ENCODE data around the gene LETMD1.
"Not testable (repeated sequence)": the region's sequence is repeated elsewhere in the genome, so short reads cannot be mapped to it uniquely, and the experiment has no call there.

Gene LETMD1

DNA sequence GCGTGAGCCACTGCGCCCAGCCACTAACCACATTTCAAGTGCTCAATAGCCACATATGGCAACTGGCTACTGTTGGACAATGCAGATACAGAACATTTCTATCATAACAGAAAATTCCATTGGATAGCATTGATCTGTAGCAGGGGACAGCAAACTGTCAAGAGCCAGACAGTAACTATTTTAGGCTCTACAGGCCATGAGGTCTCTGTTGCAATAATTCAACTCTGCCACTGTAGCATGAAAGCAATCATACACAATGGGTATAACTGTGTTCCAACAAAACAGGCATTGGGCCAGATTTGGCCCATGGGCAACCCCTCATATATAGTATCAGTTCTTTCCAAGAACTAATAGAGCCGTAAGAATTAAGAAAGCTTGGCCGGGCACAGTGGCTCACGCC, 27.3 kb downstream of the LETMD1 start:
- DNase-seq (ENCODE audit: low read depth, low spot score): no peak
- H3K27ac ChIP-seq: no peak overlapping the region

GRCh38 chr12:51076236-51076930, 28.3 kb downstream of the LETMD1 start:
- no peak for DNase-seq (ENCODE audit: low read depth, low spot score)
- H3K27ac ChIP-seq: no peak overlapping the region

- H3K27ac ChIP-seq: no peak overlapping the region
- no peak for DNase-seq (ENCODE audit: low read depth, low spot score)
Measured at GRCh38 chr12:51077930-51078329, 29.8 kb downstream of the LETMD1 start.

DNA sequence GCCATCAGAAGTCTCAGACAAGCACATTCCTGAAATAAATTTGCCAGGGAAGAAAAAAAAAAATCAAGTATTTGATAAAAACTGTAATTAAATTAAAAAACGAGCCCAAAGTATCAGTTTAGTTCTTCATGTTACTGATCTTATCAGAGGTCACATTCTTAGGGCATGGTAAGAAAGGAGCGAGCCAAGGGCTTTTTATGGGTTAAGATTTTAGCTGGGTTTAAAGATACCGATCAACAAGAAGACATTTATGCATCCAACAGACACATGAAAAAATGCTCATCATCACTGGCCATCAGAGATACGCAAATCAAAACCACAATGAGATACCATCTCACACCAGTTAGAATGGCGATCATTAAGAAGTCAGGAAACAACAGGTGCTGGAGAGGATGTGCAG, 30.2 kb downstream of the LETMD1 start:
- not testable (repeated sequence) for H3K27ac ChIP-seq; DNase-seq (ENCODE audit: low read depth, low spot score)

GRCh38 chr12:51078866-51079265, 30.7 kb downstream of the LETMD1 start:
- DNase-seq (ENCODE audit: low read depth, low spot score); H3K27ac ChIP-seq: not testable (repeated sequence)

- no peak overlapping the region for H3K27ac ChIP-seq
- no peak for DNase-seq (ENCODE audit: low read depth, low spot score)
Measured at GRCh38 chr12:51080136-51080535, 32.0 kb downstream of the LETMD1 start.

- DNase-seq (ENCODE audit: low read depth, low spot score): no peak
Measured at GRCh38 chr12:51081421-51081820, 33.3 kb downstream of the LETMD1 start.

GRCh38 chr12:51082561-51083125, 34.5 kb downstream of the LETMD1 start:
- DNase-seq (ENCODE audit: low read depth, low spot score): no peak

More at GRCh38 chr12:51081421-51081820, 33.3 kb downstream of the LETMD1 start:
- no peak overlapping the region for H3K27ac ChIP-seq

DNA sequence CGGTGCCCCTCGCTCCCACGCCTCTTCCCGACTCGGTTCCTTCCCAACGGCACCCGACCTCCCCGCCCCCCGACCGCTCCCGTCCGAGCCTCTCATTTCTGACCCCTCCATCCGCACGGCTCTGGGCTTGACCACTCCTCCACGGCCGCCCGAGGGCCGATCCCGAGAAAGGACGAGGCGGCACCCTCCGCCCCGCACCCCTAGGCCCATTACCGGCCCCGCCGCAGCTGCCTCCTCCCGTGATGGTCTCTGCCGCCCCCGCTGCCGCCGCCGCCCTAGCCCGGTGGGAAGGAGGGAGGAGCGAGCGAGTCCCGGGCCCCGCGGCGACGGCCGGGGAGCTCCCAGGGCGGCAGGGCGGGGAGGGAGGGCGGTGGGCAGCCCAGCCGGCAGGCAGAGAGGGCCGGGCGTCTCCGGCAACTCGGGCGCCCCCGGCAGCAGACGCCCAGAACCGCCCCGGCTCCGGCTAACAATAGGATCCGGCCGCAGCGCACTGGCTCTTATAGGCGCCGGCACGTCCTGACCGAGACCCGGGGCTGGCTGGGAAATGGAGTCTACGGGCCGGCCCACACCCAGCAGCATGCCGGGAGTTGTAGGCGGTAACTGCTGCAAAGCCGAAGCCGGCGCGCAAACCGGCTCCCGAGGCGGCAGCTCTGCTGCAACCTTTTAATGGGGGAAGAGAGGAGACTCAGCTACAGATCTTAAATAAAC, 35.2 kb downstream of the LETMD1 start, which contains the start of gene CSRNP2:
CSRNP2 (minus strand) TSS at position 471 of the 708 bp plus-strand sequence. CDS start 7,035 bp downstream, outside the sequence.
- peak; percentile 68 for DNase-seq (ENCODE audit: low read depth, low spot score)
- H3K27ac ChIP-seq: peak within 1 kb of the TSS; percentile 57

More at GRCh38 chr12:51082561-51083125, 34.5 kb downstream of the LETMD1 start:
- peak overlapping the region; percentile 57 for H3K27ac ChIP-seq

DNA sequence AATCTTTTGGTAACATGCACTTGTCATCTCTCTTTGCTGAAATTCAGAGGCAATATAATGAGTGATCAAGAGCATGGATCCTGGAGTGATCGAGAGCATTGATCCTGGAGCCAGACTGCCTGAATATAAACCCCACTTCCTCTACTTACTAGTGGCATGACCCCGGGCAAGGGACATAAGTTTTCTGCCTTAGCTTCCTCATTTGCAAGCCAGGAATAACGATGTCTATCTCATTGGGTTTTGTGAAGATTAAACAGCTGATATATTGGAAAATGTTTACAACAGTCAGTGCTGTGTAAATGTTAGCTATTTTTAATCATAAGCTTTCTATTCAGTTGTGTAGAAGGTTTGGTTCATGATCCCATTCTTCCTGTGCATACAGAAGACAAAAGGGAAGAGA, 37.6 kb downstream of the LETMD1 start:
- DNase-seq (ENCODE audit: low read depth, low spot score): no peak
- H3K27ac ChIP-seq: no peak overlapping the region

- H3K27ac ChIP-seq: no peak overlapping the region
- no peak for DNase-seq (ENCODE audit: low read depth, low spot score)
Measured at GRCh38 chr12:51086933-51087332, 38.8 kb downstream of the LETMD1 start.

DNA sequence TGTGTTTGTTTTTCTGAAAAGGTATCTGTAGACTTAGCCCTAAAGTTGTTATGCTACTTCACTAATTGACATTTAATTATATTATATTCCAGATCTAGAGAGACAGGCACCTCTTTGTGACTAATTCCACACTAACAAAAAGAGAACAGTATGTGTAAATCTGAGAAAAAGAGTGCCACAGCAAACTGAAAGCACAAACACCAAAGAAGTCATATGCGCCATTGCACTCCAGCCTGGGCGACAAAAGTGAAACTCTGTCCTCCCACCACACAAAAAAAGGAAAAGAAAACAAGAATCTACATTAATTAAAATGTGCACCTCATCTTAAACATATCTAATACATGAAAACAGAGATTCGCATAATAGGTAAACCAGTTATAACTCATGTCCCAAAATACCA, 39.7 kb downstream of the LETMD1 start:
- DNase-seq (ENCODE audit: low read depth, low spot score): no peak
- no peak overlapping the region for H3K27ac ChIP-seq

GRCh38 chr12:51090705-51091229, 42.6 kb downstream of the LETMD1 start:
- no peak overlapping the region for H3K27ac ChIP-seq
- no peak for DNase-seq (ENCODE audit: low read depth, low spot score)

DNA sequence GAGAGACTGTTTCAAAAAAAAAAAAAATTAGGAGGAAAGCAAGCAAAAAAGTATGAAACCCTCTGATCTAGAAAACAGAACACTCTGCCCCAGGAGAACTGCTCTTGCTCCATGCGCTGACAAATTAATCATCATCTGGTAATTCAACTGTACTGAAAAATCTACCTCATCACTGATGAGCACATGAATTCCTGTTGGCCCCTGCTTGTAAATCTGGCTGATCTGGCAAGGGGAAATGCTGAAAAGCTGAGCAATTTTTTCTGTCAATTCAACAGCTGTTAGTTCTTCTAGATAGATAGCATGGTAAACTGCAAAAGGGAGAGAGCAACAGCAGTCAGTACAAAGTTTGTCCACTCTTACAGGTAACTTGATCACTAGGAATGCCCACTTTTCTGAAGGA, 50.5 kb downstream of the LETMD1 start:
- DNase-seq (ENCODE audit: low read depth, low spot score): no peak

DNA sequence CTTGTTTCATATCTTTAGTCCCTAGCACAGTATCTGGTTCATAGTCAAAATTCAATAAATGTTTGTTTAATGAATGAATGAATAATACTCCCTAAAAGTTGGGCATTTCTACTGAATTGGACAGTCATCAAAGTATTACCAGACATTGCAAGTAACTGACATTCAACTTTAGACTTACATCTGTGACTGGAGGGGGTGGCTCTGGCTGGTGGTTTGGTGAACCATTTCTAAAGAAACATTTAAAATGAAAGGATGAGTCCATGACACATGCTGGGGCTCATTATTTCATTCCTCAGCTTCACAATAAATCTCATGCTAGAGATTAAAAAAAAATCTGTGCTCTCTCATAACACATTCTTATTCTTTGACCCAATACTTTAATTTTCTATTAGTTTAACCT, 55.9 kb downstream of the LETMD1 start:
- no peak for DNase-seq (ENCODE audit: low read depth, low spot score)
- no peak overlapping the region for H3K27ac ChIP-seq

More for the DNA sequence above, 50.5 kb downstream of the LETMD1 start:
- H3K27ac ChIP-seq: no peak overlapping the region

GRCh38 chr12:51108136-51108535, 60.0 kb downstream of the LETMD1 start:
- no peak for DNase-seq (ENCODE audit: low read depth, low spot score)
- H3K27ac ChIP-seq: no peak overlapping the region
